Measurements from ENCODE around the gene NXPH3.

The NXPH3 gene

DNA sequence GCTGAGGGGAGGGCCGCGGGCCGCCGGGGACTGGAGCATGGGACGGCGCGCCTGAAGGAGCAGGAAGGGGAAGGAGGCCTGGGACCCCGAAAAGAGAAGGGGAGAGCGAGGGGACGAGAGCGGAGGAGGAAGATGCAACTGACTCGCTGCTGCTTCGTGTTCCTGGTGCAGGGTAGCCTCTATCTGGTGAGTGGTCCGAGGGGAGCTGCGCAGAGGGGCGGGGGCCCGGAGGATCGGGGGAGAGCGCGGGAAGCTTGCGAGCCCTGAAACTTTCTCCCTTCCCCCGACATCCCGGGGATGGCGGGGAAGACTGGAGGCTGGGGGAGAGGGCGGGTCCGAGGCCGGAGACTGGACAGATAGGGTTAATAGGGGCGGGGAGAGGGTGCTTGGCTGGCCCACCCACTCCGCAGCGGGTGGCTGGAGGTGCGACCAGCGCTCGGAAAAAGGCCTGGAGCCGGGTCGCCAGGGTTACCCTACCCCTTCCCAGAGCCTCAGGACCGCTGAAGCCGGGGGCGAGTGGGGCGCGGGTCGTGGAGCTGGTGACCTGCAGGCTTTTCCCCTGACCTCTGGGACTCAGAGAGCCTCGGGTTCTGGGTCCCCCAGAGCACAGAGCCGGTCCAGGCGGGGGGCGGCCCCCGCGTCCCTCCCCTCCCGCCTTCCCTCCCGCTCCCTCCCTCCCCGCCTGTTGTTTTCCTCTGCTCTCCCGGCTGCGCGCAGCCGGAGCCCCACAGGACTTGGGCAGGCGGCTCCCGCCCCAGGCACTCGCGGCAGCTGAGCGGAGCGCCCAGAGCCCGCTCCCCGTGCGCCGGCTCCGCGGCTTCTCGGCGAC, 631 bp downstream of the NXPH3 start:
- DNase-seq (ENCODE audit: low read depth in 3 of 3): no peak

DNA sequence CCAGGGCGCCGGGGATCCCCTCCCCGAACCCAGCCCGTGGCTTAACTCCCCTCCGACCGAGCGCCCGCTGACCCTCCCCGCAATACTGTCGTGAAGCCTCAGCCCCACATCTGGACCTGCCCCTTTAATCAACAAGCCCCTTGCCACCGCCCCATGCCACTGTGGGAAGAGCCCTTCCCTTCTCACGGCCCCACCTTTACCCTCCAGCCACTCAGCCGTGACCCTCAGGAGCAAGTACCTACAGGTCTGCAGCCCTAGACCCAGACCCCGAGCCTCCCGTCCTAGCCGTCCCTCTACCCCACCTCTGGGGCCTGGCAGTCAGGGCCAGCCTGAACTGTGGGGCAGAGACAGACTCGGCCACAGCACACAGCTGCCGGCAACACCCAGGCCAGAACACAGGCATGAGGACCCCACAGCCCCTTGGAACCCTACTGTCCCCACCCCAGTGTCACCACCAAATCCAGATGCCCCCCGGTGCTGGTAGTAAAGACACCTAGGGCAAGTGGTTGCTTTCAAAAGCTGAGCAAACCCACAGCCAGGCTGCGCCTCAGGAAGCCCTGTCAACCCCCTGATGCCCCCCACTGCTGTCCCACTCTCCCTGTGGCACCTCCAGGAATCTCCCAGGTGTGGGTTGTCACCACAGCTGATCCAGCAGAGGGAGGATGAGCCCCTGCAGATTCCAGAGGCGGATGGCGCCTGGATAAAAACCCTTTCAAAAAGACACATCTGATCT, 1.4 kb downstream of the NXPH3 start:
- no peak for DNase-seq (ENCODE audit: low read depth in 3 of 3)

DNA sequence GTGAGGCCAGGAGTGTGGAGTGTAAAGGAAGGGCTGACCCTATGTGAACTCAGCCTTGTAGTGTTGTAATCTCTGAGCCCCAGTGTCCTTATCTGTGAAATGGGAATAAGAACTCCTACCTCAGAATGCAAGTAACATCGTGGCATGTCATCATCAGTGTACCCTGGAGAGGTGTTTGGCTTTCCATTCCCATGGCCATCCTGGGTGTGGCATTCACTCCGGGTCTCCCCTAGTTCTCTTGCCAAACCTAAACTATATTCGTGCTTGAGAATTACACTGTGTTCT, 1.9 kb downstream of the NXPH3 start:
- no peak for DNase-seq (ENCODE audit: low read depth in 3 of 3)

DNA sequence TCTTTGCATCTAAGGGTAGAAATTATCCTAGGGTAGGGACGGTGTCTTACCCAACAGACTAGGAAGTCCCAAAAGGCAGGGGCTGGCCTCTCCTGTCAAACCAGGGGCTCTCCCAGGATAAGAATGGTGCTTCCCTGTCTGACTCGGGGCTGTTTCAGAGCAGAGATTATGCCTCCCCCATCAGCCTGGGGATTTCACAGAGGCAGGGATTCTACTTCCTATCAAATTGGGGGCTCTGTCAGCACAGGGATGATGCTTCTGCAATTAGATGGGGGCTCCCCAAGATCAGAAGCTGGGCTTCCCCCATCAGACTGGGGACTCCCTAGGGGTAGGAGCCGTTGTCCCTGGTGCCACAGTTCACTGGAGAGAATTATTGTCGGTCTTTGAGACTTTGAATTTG, 2.3 kb downstream of the NXPH3 start:
- DNase-seq (ENCODE audit: low read depth in 3 of 3): no peak

DNA sequence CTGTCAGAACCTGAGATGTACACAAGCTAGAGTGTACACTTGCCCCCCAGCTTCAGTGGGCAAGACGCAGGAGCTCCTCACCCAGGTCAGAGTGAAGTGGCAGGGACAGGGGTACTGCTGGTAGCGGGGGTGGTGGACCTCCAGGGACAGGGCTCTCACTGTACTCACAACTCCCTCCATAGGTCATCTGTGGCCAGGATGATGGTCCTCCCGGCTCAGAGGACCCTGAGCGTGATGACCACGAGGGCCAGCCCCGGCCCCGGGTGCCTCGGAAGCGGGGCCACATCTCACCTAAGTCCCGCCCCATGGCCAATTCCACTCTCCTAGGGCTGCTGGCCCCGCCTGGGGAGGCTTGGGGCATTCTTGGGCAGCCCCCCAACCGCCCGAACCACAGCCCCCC, 2.7 kb downstream of the NXPH3 start:
- no peak for DNase-seq (ENCODE audit: low read depth in 3 of 3)

DNA sequence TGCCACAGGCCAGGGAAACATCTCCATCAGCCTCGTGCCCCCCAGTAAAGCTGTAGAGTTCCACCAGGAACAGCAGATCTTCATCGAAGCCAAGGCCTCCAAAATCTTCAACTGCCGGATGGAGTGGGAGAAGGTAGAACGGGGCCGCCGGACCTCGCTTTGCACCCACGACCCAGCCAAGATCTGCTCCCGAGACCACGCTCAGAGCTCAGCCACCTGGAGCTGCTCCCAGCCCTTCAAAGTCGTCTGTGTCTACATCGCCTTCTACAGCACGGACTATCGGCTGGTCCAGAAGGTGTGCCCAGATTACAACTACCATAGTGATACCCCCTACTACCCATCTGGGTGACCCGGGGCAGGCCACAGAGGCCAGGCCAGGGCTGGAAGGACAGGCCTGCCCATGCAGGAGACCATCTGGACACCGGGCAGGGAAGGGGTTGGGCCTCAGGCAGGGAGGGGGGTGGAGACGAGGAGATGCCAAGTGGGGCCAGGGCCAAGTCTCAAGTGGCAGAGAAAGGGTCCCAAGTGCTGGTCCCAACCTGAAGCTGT, 3.4 kb downstream of the NXPH3 start:
- DNase-seq (ENCODE audit: low read depth in 3 of 3): no peak

DNA sequence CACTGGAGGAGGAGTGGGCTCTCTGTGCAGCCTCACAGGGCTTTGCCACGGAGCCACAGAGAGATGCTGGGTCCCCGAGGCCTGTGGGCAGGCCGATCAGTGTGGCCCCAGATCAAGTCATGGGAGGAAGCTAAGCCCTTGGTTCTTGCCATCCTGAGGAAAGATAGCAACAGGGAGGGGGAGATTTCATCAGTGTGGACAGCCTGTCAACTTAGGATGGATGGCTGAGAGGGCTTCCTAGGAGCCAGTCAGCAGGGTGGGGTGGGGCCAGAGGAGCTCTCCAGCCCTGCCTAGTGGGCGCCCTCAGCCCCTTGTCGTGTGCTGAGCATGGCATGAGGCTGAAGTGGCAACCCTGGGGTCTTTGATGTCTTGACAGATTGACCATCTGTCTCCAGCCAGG, 3.9 kb downstream of the NXPH3 start:
- DNase-seq (ENCODE audit: low read depth in 3 of 3): no peak

DNA sequence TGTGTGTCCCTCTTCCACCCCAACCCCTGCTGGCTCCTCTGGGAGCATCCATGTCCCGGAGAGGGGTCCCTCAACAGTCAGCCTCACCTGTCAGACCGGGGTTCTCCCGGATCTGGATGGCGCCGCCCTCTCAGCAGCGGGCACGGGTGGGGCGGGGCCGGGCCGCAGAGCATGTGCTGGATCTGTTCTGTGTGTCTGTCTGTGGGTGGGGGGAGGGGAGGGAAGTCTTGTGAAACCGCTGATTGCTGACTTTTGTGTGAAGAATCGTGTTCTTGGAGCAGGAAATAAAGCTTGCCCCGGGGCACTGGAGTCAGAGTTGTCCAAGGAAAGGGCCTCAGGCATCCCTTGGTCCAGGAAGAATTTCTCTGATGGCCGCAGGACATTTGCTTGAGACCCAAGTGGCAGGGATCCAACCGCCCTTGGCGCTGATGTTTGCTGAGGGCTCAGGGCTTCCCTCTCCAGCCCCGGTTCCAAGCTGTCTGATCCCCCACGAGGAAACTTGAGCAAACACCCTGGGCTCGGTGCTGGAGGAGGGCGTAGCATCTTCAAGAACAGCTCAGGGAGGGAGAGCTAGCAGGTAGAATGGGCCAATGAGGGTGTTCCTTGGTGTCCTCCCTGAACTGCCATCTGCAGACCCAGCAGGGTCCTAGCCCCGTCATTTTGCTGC, 4.5 kb downstream of the NXPH3 start:
- no peak for DNase-seq (ENCODE audit: low read depth in 3 of 3)

DNA sequence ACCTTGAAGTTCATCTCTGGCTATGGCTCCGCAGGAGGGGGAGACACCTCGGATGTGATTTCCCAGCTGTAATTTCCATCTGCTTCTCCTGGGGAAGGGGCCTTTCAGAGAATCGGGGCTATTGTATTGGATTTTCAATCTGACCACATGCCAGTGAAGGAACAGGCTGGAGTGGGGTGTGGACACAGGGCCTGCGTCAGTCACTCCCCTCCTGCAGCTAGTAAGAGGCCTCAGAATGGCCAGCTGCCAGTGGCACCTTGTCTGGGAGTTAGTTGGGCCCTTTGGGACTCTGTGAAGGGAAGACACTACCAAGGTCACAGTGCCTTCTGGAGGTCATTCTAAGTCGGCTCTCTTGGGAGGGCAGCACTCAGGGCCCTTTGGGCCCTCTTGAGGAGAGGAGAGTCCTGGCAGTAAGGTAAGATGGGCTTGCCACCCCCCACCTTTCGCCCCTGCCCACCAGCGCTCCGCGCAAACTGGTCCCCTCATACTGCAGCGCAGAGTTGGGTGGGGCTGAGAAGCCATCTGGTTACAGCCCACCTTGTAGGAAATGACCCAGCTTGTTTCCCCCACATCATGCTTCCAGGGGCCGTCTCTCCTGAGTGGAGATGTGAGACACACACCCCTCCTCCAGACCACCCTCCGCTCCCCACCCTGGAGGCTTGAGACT, 5.4 kb downstream of the NXPH3 start:
- no peak for DNase-seq (ENCODE audit: low read depth in 3 of 3)

DNA sequence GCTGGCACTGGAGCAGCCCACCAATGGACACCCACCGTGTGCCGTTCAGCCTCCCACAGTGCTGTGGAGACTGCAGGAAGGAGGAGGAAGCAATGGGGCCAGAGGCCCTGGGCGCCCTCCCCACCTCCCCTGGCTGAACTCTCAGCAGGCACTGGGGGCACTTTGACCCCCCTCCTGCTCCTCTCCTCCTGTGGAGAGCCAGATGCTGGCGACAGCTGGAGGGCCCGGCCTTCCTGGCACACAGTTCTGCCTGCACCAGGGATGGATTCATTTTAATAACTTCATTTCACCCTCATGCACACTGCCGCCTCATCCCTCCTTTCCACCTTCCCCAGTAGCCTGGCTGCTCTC, 6.0 kb downstream of the NXPH3 start:
- no peak for DNase-seq (ENCODE audit: low read depth in 3 of 3)

DNA sequence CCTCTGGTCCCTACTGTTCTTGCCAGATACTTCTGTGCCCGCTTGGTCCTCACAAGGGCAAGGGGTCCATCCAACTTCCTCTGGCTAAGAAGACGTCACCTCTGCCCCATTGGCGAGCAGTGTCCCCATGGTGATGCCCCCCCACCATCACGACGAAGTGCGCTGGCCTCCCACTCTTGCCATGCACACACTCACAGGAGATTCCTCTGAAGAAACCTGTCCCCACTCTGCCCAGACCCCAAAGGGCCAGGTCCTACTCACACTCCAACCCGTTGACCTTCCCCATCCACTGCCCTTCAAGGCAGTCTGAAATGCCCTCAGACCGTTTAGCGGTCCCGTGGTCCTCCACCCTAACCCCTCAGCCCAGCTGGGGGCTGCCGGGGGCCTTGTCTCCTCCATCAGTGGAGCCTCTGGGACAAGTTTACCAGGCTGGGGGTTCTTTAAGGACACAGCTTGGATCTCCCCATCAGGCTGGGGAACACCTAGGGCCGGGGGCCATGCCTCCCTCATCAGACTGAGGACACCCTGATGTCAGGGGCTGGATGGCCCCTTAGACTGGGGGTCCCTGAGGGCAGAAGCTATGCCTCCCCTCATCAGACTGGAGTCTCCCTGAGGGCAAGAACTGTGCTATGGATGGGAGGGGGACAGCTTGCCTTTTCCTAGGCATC, 6.5 kb downstream of the NXPH3 start:
- no peak for DNase-seq (ENCODE audit: low read depth in 3 of 3)

DNA sequence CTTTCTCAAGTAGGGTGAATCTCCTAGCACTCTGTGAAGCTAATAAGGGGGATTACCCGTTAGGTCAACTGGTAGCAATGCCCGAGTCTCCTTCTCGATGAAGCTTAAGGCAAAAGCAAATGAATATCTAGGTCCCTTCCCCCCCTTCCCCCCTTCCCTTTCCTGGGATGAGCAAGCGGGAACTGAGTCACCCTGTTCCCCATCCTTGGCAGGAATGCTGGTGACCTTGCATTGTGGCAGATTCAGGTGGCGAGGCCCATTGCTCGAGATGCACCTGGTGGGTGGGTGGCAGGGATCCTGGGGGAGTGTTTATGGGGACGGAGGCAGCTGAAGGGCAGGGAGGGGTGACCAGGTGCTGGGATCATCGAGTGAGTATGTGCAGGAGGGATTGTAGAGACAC, 7.1 kb downstream of the NXPH3 start:
- DNase-seq (ENCODE audit: low read depth in 3 of 3): no peak

DNA sequence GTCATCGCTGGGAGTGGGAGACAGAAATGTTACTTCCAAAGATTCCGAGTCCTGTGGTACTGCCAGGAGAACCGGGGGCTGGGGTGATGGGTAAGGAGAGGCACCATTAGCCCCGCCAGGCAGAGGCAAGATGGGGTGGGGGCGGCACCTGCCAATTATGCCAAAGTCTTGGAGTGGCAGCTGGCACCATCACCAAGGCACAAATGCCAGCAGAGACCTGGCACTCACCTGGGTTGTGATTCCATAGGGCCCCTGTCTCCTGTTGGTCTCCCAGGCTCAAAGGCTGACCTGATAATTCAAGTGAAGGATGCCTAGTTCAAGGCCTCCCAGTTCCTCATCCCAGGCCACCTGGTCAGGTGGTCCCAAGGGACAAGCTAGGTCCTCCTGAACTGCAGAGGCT, 7.6 kb downstream of the NXPH3 start:
- DNase-seq (ENCODE audit: low read depth in 3 of 3): no peak

DNA sequence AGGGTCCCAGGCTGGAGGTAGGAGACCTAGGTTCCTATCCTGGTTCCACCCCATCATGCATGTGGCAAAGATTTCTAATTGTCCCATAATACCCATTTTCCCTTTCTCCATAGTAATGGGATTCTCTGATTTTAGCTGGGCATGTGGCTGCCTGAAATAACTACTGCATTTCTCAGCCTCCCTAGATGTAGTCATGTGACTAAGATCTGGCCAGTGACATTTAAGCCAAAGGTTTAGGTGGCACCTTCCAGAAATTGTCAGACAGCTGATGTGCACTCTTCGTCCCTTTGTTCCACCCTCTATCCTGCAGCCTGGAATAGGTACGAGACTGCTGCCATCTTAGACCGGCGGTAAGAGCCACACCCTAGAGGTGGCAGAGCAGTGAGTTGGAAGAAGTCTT, 8.2 kb downstream of the NXPH3 start:
- DNase-seq (ENCODE audit: low read depth in 3 of 3): no peak

DNA sequence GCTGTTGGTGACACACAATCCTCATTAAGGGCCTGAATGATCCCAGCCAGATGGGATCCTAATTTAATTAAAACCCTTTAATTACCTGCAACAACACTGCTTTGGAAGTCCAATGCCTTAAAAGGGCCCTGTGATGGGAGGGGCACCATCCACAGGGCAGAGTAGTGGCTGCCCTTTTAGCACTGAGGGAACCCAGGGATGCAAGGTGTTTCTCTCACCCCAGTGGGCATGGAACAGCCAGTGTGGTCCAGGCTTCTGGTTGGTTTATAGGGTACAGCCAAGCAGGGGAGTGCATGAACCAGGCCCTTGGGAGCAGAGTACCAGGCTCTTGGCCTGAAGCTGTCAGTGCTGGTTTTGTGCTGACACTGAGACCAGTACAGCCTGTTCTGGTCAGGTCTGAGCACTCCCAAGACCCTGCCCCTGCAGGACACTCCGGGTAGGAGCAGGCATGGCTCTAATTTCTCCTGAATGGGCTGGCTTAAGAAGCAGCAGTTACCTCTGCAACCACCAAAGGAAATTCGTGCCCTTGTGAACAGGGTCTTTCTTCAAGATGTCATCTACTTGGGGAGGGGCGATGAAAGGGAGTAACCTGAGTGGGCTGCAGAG, 9.9 kb downstream of the NXPH3 start:
- DNase-seq (ENCODE audit: low read depth in 3 of 3): no peak

DNA sequence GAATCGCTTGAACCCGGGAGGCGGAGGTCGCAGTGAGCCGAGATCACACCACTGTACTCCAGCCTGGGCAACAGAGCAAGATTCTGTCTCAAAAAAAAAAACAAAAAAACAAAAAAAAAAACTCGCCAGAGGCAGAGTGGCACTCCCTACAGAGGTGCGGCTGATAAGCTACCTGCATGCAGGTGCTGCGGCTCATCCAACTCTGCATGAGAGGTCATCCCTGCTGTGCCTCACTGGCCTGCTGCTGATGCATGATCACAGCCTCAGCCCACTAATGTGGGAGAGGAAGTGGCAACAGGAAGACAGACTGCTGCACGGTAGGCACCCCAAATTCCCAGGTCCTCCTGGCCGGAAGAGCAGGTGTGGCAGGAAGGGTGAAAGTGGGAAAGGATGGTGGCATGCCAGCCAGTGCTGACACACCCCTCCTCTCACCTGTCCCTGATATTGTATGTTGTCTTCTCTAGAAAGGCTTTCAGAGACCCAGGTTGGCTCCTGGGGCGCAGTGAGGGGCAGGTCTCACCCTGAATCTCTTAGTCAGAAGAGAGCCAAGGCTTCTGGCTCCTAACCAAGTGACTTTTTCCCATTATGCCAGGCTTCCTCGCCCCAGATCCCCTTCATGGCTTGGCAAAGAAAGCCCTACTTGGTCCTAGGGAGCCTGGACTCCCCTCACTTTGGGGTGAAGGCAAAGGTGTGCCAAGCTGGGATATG, 11.8 kb downstream of the NXPH3 start:
- no peak for DNase-seq (ENCODE audit: low read depth in 3 of 3)

DNA sequence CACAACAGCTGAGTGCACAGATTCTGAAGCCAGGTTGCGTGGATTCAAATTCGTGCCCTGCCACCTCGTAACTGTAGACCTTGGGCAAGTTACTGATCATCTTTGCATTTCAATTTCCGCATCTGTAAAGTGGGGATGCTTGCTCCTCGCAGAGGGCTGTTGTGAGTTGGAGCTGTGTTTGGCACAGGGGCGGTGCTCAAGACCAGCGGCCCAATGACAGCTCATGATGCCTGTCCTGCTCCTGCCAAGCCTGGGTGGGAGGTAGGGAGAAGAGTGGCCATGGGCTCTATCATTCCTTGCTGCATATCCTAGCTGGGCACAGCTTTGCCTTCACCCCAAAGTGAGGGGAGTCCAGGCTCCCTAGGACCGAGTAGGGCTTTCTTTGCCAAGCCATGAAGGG, 12.6 kb downstream of the NXPH3 start:
- DNase-seq (ENCODE audit: low read depth in 3 of 3): no peak

DNA sequence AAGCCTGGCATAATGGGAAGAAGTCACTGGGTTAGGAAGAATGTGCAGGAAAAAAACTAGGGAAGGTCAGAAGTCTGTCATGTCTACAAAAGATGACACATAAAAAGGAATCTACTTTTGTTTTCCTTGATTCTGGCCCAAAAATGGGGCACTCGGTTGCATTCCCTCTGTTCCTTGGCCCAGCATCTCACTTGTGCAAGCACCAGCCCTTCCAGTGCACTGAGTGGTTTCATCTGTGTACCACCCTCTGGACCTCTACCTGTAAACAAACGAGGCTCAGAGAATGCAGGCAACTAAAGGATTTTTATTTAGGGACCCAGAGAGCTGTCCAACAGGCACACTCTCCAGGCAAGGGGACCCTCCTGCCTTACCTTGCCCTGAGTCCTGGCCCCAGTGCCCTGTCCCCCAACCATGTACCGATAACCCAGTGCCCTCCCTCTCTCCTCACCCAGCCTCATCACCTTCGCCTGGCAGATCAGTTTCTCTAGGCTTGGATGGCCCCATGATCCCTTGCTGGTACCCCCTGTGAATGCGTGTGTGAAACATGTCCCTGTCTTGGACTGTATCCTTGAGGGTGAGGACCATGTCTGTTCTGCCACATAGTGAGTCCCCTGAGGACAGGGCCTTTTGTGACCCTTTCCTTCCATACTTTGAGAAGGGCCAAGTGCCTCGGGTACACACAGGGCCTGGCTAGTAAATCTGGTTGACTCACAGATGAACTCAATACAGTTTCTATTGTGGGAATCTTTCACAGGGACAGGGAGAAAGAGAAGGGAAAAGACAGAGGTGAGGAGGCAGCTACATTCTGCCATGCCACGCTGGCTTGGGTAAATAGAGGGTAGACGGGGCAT, 13.3 kb downstream of the NXPH3 start:
- DNase-seq (ENCODE audit: low read depth in 3 of 3): no peak

DNA sequence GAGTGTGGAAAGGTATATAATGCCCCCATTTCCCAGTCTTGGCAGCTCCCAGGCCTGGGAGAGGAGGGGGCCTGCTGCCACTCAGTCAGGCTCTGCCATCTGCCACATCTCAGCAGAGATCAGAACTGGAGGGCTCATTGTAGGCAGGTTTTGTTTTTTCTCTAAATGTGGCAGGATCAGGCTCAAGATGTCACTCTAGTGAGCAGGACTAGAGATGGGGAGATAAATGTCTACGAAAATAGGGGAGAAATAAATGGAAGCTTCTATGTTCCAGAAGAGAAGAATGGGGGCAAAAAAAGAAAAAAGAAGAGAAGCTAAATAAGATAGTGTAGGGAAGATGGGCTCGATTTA, 13.9 kb downstream of the NXPH3 start:
- no peak for DNase-seq (ENCODE audit: low read depth in 3 of 3)

DNA sequence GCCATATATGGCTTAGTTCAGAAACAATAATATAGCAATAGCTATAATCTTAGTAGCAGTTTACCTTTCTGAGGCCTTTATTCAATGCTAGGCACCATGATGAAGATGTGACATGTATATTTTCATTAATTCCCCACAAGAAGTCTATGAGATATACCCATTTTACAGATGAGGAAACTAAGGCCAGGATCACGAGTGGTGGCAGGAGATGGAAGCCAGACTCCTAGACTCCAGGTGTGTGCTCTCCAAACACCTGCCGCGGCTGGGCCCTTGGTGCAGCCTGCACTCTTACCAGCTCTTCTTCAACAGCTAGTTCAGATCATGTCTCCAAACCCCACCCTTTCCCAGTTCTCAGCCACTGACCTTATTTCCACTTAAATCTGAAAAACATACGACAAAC, 15.2 kb downstream of the NXPH3 start:
- no peak for DNase-seq (ENCODE audit: low read depth in 3 of 3)

Data from stimulated activated CD4-positive, alpha-beta T cell treated with anti-CD3 and anti-CD28 coated beads, TNF-alpha, amount 100 ng/mL, for 24 hours (primary cell).